Neural cell (in vitro differentiated cells): ENCODE results near the gene WFS1. TPM values are rescaled to one million over a fixed set of nuclear protein-coding genes. Genes with fewer than 3 reads are reported as not detected.

Experiments used
- H2AFZ ChIP-seq: fragments of 200-600, 300-800 bp; sonication (generic), shearing (Covaris generic); 2 replicates; pipeline ENCODE4 v1.6.0; 2014; ENCODE audit warnings: low read depth, mild to moderate bottlenecking, antibody characterized with exemption, low read length, moderate library complexity
- H3F3A ChIP-seq: fragments of 200-600 bp; shearing (Covaris generic); 2 replicates; pipeline ENCODE4 v1.6.1; 2016; ENCODE audit warnings: mild to moderate bottlenecking, moderate library complexity, mixed read lengths, antibody characterized with exemption, low read length; ENCODE audit not compliant: insufficient read depth, poor library complexity, severe bottlenecking
- H3K27ac ChIP-seq: fragments of 200-600, 300-800 bp; sonication (generic), shearing (Covaris generic); 2 replicates; pipeline ENCODE4 v1.5.1; 2014; ENCODE audit warnings: mild to moderate bottlenecking, low read length, moderate library complexity
- H3K27me3 ChIP-seq: fragments of 300-800, 200-600 bp; sonication (generic), shearing (Covaris generic); 2 replicates; pipeline ENCODE4 v1.6.0; 2014; ENCODE audit warnings: mild to moderate bottlenecking, low read depth, low read length, moderate library complexity; ENCODE audit not compliant: insufficient read depth
- H3K36me3 ChIP-seq: fragments of 300-800, 200-600 bp; sonication (generic), shearing (Covaris generic); 2 replicates; pipeline ENCODE4 v1.5.1; 2014; ENCODE audit warnings: mild to moderate bottlenecking, antibody characterized with exemption, low read length, moderate library complexity; ENCODE audit not compliant: insufficient read depth
- H3K4me2 ChIP-seq: fragments of 300-800, 200-600 bp; sonication (generic), shearing (Covaris generic); 2 replicates; pipeline ENCODE4 v1.6.0; 2014; ENCODE audit warnings: mild to moderate bottlenecking, low read length
- H3K4me3 ChIP-seq: fragments of 300-800, 200-600 bp; sonication (generic), shearing (Covaris generic); 2 replicates; pipeline ENCODE4 v1.5.1; 2014; ENCODE audit warnings: mild to moderate bottlenecking, low read length, moderate library complexity
- H3K79me2 ChIP-seq: fragments of 200-600 bp; shearing (Covaris generic); replicated peaks from 2 replicates; pipeline ENCODE4 v1.6.0; 2014; ENCODE audit warnings: mild to moderate bottlenecking, low read length, moderate library complexity; ENCODE audit not compliant: insufficient read depth
- H3K9ac ChIP-seq: fragments of 300-800, 200-600 bp; sonication (generic), shearing (Covaris generic); 2 replicates; pipeline ENCODE4 v1.6.1; 2016; ENCODE audit warnings: mild to moderate bottlenecking, low read length, mixed read lengths
- H3K9me2 ChIP-seq: fragments of 200-600 bp; shearing (Covaris generic); 2 replicates; pipeline ENCODE4 v1.6.1; 2016; ENCODE audit warnings: mild to moderate bottlenecking, low read length, mixed read lengths; ENCODE audit not compliant: insufficient read depth
- H3K9me3 ChIP-seq: fragments of 200-600, 300-800 bp; sonication (generic), shearing (Covaris generic); 2 replicates; pipeline ENCODE4 v1.6.1; 2016; ENCODE audit warnings: mild to moderate bottlenecking, mixed run types, low read length, moderate library complexity, mixed read lengths
- H4K20me1 ChIP-seq: fragments of 200-600 bp; shearing (Covaris generic); 2 replicates; pipeline ENCODE4 v1.6.1; 2016; ENCODE audit warnings: mild to moderate bottlenecking, mixed run types; ENCODE audit not compliant: insufficient read depth
- EP300 ChIP-seq: fragments of 450-650 bp; conservative IDR thresholded peaks from 2 replicates; pipeline ENCODE4 v1.6.1; 2014; ENCODE audit warnings: antibody characterized with exemption, mild to moderate bottlenecking, moderate library complexity; ENCODE audit not compliant: poor library complexity, severe bottlenecking
- EZH2 ChIP-seq: fragments of 200-600, 300-800 bp; shearing (Covaris generic), sonication (generic); IDR thresholded peaks from 2 replicates; pipeline ENCODE4 v1.6.1; 2014; ENCODE audit warnings: antibody characterized with exemption, low read length, borderline replicate concordance, mild to moderate bottlenecking; ENCODE audit not compliant: insufficient read depth, poor library complexity, severe bottlenecking
- MXI1 ChIP-seq: fragments of 450-650 bp; conservative IDR thresholded peaks from 2 replicates; pipeline ENCODE4 v1.6.1; 2014; ENCODE audit warnings: antibody characterized with exemption, mild to moderate bottlenecking; ENCODE audit not compliant: poor library complexity, severe bottlenecking
- POLR2AphosphoS5 ChIP-seq: IDR thresholded peaks from 2 replicates; pipeline ENCODE4 v1.6.1; 2012
- RAD21 ChIP-seq: fragments of 450-650 bp; conservative IDR thresholded peaks from 2 replicates; pipeline ENCODE4 v1.6.1; 2014; ENCODE audit warnings: antibody characterized with exemption, mild to moderate bottlenecking, moderate library complexity
- REST ChIP-seq: IDR thresholded peaks from 2 replicates; pipeline ENCODE4 v1.6.1; 2012; ENCODE audit warnings: borderline replicate concordance
- SMC3 ChIP-seq: fragments of 450-650 bp; conservative IDR thresholded peaks from 2 replicates; pipeline ENCODE4 v1.6.1; 2014; ENCODE audit warnings: antibody characterized with exemption, mild to moderate bottlenecking, moderate library complexity; ENCODE audit not compliant: poor library complexity
- TAF1 ChIP-seq: IDR thresholded peaks from 2 replicates; pipeline ENCODE4 v1.6.1; 2012; ENCODE audit warnings: low read depth
- polyA plus RNA-seq: library from polyadenylated mRNA; depleted of rRNA; stranded (reverse); fragments of >200 nt; gene quantifications from 2 replicates; pipeline ENCODE4 v1.2.3, GENCODE V29; 2014
- TF ChIP-seq, protein P1 (sequence below): fragments of 450-650 bp; IDR thresholded peaks from 2 replicates; pipeline ENCODE4 v1.5.1; 2014; ENCODE audit warnings: antibody characterized with exemption, mild to moderate bottlenecking, moderate library complexity; ENCODE audit not compliant: poor library complexity, severe bottlenecking

WFS1 gene
- polyA plus RNA-seq, 1 donor from 2014 or later: 4.5 TPM

- no peak for TF ChIP-seq TAF1
- no peak overlapping the region for H3K4me3 ChIP-seq
- H3K36me3 ChIP-seq: no peaks in the 10 kb centered on the region
- no peaks in the 10 kb centered on the region for H3K27me3 ChIP-seq
- H3K79me2 ChIP-seq: no peaks in the 10 kb centered on the region
- H3K4me2 ChIP-seq: no peak overlapping the region
- no peaks in the 10 kb centered on the region for H3F3A ChIP-seq
- H3K9ac ChIP-seq: no peak overlapping the region
- H4K20me1 ChIP-seq: no peaks in the 10 kb centered on the region
- H3K27ac ChIP-seq: no peak overlapping the region
- H3K9me3 ChIP-seq: no peaks in the 10 kb centered on the region
- no peaks in the 10 kb centered on the region for H3K9me2 ChIP-seq
- no peak overlapping the region for H2AFZ ChIP-seq
Measured at GRCh38 chr4:6282314-6282771, 12.7 kb downstream of the WFS1 start.

- no peaks in the 10 kb centered on the region for H4K20me1 ChIP-seq
- H3K27ac ChIP-seq: no peak overlapping the region
- no peaks in the 10 kb centered on the region for H3K9me3 ChIP-seq
- no peak for TF ChIP-seq EP300
- no peak for TF ChIP-seq TAF1
- TF ChIP-seq EZH2: no peak
- TF ChIP-seq, protein P1, sequence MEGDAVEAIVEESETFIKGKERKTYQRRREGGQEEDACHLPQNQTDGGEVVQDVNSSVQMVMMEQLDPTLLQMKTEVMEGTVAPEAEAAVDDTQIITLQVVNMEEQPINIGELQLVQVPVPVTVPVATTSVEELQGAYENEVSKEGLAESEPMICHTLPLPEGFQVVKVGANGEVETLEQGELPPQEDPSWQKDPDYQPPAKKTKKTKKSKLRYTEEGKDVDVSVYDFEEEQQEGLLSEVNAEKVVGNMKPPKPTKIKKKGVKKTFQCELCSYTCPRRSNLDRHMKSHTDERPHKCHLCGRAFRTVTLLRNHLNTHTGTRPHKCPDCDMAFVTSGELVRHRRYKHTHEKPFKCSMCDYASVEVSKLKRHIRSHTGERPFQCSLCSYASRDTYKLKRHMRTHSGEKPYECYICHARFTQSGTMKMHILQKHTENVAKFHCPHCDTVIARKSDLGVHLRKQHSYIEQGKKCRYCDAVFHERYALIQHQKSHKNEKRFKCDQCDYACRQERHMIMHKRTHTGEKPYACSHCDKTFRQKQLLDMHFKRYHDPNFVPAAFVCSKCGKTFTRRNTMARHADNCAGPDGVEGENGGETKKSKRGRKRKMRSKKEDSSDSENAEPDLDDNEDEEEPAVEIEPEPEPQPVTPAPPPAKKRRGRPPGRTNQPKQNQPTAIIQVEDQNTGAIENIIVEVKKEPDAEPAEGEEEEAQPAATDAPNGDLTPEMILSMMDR: no peak
- no peak for TF ChIP-seq RAD21
- no peak for TF ChIP-seq POLR2AphosphoS5
- H2AFZ ChIP-seq: no peak overlapping the region
- no peaks in the 10 kb centered on the region for H3K27me3 ChIP-seq
- no peaks in the 10 kb centered on the region for H3K9me2 ChIP-seq
- H3K36me3 ChIP-seq: no peaks in the 10 kb centered on the region
- no peak overlapping the region for H3K4me3 ChIP-seq
- H3K4me2 ChIP-seq: no peak overlapping the region
- H3K9ac ChIP-seq: no peak overlapping the region
- no peaks in the 10 kb centered on the region for H3K79me2 ChIP-seq
- no peaks in the 10 kb centered on the region for H3F3A ChIP-seq
Measured at GRCh38 chr4:6283282-6283681, 13.6 kb downstream of the WFS1 start.

GRCh38 chr4:6287017-6287788 lies 17.6 kb downstream of the WFS1 start:
- Histone ChIP-seq H3K9me2 (no peaks in the 10 kb centered on the region), H3K9ac (no peak overlapping the region), H3K4me3 (no peak overlapping the region), H3F3A (no peaks in the 10 kb centered on the region), H3K79me2 (no peaks in the 10 kb centered on the region), H3K27ac (no peak overlapping the region), H2AFZ (no peak overlapping the region), H3K4me2 (no peak overlapping the region), H3K27me3 (no peaks in the 10 kb centered on the region), H3K36me3 (no peaks in the 10 kb centered on the region), H4K20me1 (no peaks in the 10 kb centered on the region), H3K9me3 (no peaks in the 10 kb centered on the region)
- TF ChIP-seq SMC3 (no peak), MXI1 (no peak), EP300 (no peak), REST (no peak), RAD21 (no peak), TAF1 (no peak), EZH2 (no peak), POLR2AphosphoS5 (no peak)
- TF ChIP-seq, protein P1: no peak
